ENCODE measurements around the gene OSMR. TPM values are rescaled to one million over a fixed set of nuclear protein-coding genes. Genes with fewer than 3 reads are reported as not detected.
"Not testable (repeated sequence)": the region's sequence is repeated elsewhere in the genome, so short reads cannot be mapped to it uniquely, and the experiment has no call there.

Gene OSMR
- polyA plus RNA-seq, 4 donors, result 8.8 to 20.0 (median 9.6) TPM

- DNase-seq (ENCODE audit: low read depth in 4 of 4, low spot score in 3 of 4), result no peak
Observed at GRCh38 chr5:38830521-38831051, 15.2 kb upstream of the OSMR start.

- DNase-seq (ENCODE audit: low read depth in 4 of 4, low spot score in 3 of 4), result no peak
Observed at GRCh38 chr5:38831117-38831516, 14.7 kb upstream of the OSMR start.

GRCh38 chr5:38831909-38832308, 13.9 kb upstream of the OSMR start:
- DNase-seq (ENCODE audit: low read depth in 4 of 4, low spot score in 3 of 4), result no peak

GRCh38 chr5:38832810-38833209, 13.0 kb upstream of the OSMR start:
- no peak for DNase-seq (ENCODE audit: low read depth in 4 of 4, low spot score in 3 of 4)

GRCh38 chr5:38835887-38836286, 9.9 kb upstream of the OSMR start:
- no peak for DNase-seq (ENCODE audit: low read depth in 4 of 4, low spot score in 3 of 4)

- DNase-seq (ENCODE audit: low read depth in 4 of 4, low spot score in 3 of 4), result no peak
Observed at GRCh38 chr5:38837416-38837815, 8.4 kb upstream of the OSMR start.

GRCh38 chr5:38837932-38838331, 7.9 kb upstream of the OSMR start:
- no peak for DNase-seq (ENCODE audit: low read depth in 4 of 4, low spot score in 3 of 4)

GRCh38 chr5:38843665-38844064, 2.1 kb upstream of the OSMR start:
- no peak for DNase-seq (ENCODE audit: low read depth in 4 of 4, low spot score in 3 of 4)

GRCh38 chr5:38846379-38847011, 683 bp downstream of the OSMR start:
- no peak for DNase-seq (ENCODE audit: low read depth in 4 of 4, low spot score in 3 of 4)

- no peak for DNase-seq (ENCODE audit: low read depth in 4 of 4, low spot score in 3 of 4)
Observed at GRCh38 chr5:38847559-38848347, 1.9 kb downstream of the OSMR start.

- DNase-seq (ENCODE audit: low read depth in 4 of 4, low spot score in 3 of 4), result no peak
Observed at GRCh38 chr5:38848637-38849036, 2.8 kb downstream of the OSMR start.

GRCh38 chr5:38851640-38852039, 5.8 kb downstream of the OSMR start:
- not testable (repeated sequence) for DNase-seq (ENCODE audit: low read depth in 4 of 4, low spot score in 3 of 4)

- DNase-seq (ENCODE audit: low read depth in 4 of 4, low spot score in 3 of 4), result no peak
Observed at GRCh38 chr5:38853753-38854470, 8.1 kb downstream of the OSMR start.

GRCh38 chr5:38854907-38855306, 9.1 kb downstream of the OSMR start:
- DNase-seq (ENCODE audit: low read depth in 4 of 4, low spot score in 3 of 4), result no peak

GRCh38 chr5:38856660-38857059, 10.8 kb downstream of the OSMR start:
- DNase-seq (ENCODE audit: low read depth in 4 of 4, low spot score in 3 of 4), result no peak

GRCh38 chr5:38858839-38859238, 13.0 kb downstream of the OSMR start:
- DNase-seq (ENCODE audit: low read depth in 4 of 4, low spot score in 3 of 4), result no peak

GRCh38 chr5:38861986-38862770, 16.4 kb downstream of the OSMR start:
- not testable (repeated sequence) for DNase-seq (ENCODE audit: low read depth in 4 of 4, low spot score in 3 of 4)

- DNase-seq (ENCODE audit: low read depth in 4 of 4, low spot score in 3 of 4), result no peak
Observed at GRCh38 chr5:38866362-38867031, 20.7 kb downstream of the OSMR start.

GRCh38 chr5:38867032-38867398, 21.2 kb downstream of the OSMR start:
- DNase-seq (ENCODE audit: low read depth in 4 of 4, low spot score in 3 of 4), result no peak

- no peak for DNase-seq (ENCODE audit: low read depth in 4 of 4, low spot score in 3 of 4)
Observed at GRCh38 chr5:38867416-38867815, 21.6 kb downstream of the OSMR start.
